Tibial artery (tissue), 4 donors: ENCODE results near the gene LTBR.

Source experiments
- DNase-seq, 2 donors: peaks; one replicate each; pipeline ENCODE4 v3.0.0-alpha.2; 2019
- H3K27ac ChIP-seq, 2 donors: fragments of 200-600 bp; sonication (generic) in 1 of 2; 1 replicate in 1 of 2; 2 replicates in 1 of 2; pipeline ENCODE4 v1.5.1; 2018 to 2019; ENCODE audit warnings: mild to moderate bottlenecking in 1 of 2
- H3K27me3 ChIP-seq, 2 donors: fragments of 200-600 bp; sonication (generic) in 1 of 2; one replicate each; pipeline versions ENCODE4 v1.5.1 to v1.6.0; 2016 to 2019
- H3K36me3 ChIP-seq, 3 donors: fragments of 200-600 bp; sonication (generic) in 2 of 3; one replicate each; pipeline ENCODE4 v1.5.1; 2016 to 2019; ENCODE audit warnings: mild to moderate bottlenecking in 2 of 3
- H3K4me1 ChIP-seq, 4 donors: fragments of 200-600 bp; sonication (generic) in 2 of 4; 1 replicate in 3 of 4; 2 replicates in 1 of 4; pipeline ENCODE4 v1.5.1; 2016 to 2019
- H3K4me3 ChIP-seq, 2 donors: fragments of 200-600 bp; sonication (generic) in 1 of 2; 1 replicate in 1 of 2; 2 replicates in 1 of 2; pipeline ENCODE4 v1.5.1; 2018 to 2019; ENCODE audit warnings: mild to moderate bottlenecking in 2 of 2
- H3K9me3 ChIP-seq, 3 donors: fragments of 200-600 bp; sonication (generic) in 1 of 3; one replicate each; pipeline ENCODE4 v1.5.1; 2016 to 2019
- intact Hi-C: fragments of 100-400 bp; cut with DNase I; formaldehyde crosslinking; loops from one replicate; pipeline ENCODE4 v1.15.0; 2023; ENCODE audit warnings: low total_unique reads
- TF ChIP-seq, protein P1 (sequence below), 2 experiments: fragments of 200-600 bp in 1 of 2; fragments of 450-650 bp in 1 of 2; IDR thresholded peaks; one replicate each; pipeline ENCODE4 v1.5.1; 2017 to 2019; ENCODE audit warnings: antibody characterized with exemption in 2 of 2, mild to moderate bottlenecking in 1 of 2, moderate library complexity in 1 of 2

The LTBR gene

DNA sequence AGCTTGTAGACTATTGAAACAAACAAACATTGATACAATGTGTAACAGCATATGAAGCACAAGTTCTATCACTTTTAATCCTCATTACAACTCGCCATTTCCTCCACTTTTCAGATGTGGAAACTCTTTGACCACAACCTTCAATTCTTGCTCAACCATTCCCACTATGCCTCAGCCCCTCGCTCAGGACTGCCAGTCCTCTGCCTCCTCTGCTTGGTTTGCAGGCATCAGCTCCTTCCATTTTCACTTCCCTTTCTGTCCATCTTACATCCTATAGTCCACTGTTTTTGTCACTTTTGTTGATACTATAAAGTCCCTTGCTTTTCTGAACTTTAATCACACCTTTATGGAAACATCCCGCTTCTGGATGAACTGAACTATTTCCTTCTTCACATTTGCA is 32.6 kb downstream of the LTBR start:
- intact Hi-C loops, result no loop called here
- Histone ChIP-seq H3K4me1 (peaks cover 0 to 14% (median 2%) of the 10 kb centered on the region in 4 donors), H3K4me3 (no peak overlapping the region), H3K36me3 (no peaks in the 10 kb centered on the region), H3K27ac (no peak overlapping the region), H3K9me3 (no peaks in the 10 kb centered on the region), H3K27me3 (no peaks in the 10 kb centered on the region)
- DNase-seq, result peak in 1 of 2 donors; percentile 38
- TF ChIP-seq, protein P1, sequence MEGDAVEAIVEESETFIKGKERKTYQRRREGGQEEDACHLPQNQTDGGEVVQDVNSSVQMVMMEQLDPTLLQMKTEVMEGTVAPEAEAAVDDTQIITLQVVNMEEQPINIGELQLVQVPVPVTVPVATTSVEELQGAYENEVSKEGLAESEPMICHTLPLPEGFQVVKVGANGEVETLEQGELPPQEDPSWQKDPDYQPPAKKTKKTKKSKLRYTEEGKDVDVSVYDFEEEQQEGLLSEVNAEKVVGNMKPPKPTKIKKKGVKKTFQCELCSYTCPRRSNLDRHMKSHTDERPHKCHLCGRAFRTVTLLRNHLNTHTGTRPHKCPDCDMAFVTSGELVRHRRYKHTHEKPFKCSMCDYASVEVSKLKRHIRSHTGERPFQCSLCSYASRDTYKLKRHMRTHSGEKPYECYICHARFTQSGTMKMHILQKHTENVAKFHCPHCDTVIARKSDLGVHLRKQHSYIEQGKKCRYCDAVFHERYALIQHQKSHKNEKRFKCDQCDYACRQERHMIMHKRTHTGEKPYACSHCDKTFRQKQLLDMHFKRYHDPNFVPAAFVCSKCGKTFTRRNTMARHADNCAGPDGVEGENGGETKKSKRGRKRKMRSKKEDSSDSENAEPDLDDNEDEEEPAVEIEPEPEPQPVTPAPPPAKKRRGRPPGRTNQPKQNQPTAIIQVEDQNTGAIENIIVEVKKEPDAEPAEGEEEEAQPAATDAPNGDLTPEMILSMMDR (IDR thresholded peaks at IDR 0.05), result no peak

DNA sequence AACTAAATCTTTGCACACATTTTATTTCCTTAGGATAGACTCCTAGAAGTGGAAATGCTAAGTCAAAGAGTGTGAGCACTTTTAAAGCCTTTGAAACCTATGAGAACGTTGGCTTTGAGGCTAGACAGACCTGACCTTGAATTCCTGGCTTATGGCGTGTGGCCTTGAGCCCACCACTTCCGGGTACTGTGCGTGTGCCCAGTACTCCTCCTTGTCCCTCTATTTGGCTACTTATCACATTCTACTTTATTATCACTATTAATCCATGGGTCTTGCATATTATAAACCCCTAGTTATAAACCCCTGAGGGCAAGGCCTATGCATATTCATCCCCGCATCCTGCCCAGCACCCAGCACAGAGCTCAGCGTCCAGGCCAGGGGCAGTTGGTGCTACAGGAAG is 34.8 kb downstream of the LTBR start:
- H3K9me3 ChIP-seq, result no peaks in the 10 kb centered on the region
- no peak for DNase-seq
- TF ChIP-seq, protein P1 (IDR thresholded peaks at IDR 0.05), result no peak
- H3K36me3 ChIP-seq, result no peaks in the 10 kb centered on the region
- intact Hi-C loops, result no loop called here
- H3K27ac ChIP-seq, result no peak overlapping the region
- H3K4me1 ChIP-seq, result peaks cover 0 to 16% (median 5%) of the 10 kb centered on the region in 4 donors
- no peak overlapping the region for H3K4me3 ChIP-seq
- no peaks in the 10 kb centered on the region for H3K27me3 ChIP-seq

DNA sequence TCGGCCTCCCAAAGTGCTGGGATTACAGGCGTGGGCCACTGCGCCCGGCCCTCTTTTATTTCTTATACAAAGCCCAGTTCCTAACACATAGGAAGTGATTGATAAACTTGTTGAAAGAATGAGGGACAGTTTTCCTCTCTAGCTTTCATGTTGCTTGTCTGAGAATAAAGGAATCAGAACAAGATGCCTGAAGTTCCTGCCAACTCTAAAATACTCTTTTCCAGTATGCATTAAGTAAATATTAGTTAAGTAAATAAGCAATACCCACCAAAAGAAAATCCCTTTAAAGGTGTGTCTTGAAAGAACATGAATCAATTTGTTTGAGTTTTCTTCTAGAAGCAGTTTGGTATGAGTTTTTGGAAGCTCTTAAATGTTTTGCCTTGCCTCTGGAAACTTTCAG is 36.4 kb downstream of the LTBR start:
- H3K27me3 ChIP-seq, result no peaks in the 10 kb centered on the region
- intact Hi-C loops, result no loop called here
- DNase-seq, result no peak
- H3K27ac ChIP-seq, result peak overlapping the region in 1 of 2 donors; percentile 18
- H3K4me3 ChIP-seq, result no peak overlapping the region
- H3K9me3 ChIP-seq, result no peaks in the 10 kb centered on the region
- TF ChIP-seq, protein P1 (IDR thresholded peaks at IDR 0.05), result no peak
- peaks cover 0 to 18% (median 8%) of the 10 kb centered on the region in 4 donors for H3K4me1 ChIP-seq
- H3K36me3 ChIP-seq, result no peaks in the 10 kb centered on the region

DNA sequence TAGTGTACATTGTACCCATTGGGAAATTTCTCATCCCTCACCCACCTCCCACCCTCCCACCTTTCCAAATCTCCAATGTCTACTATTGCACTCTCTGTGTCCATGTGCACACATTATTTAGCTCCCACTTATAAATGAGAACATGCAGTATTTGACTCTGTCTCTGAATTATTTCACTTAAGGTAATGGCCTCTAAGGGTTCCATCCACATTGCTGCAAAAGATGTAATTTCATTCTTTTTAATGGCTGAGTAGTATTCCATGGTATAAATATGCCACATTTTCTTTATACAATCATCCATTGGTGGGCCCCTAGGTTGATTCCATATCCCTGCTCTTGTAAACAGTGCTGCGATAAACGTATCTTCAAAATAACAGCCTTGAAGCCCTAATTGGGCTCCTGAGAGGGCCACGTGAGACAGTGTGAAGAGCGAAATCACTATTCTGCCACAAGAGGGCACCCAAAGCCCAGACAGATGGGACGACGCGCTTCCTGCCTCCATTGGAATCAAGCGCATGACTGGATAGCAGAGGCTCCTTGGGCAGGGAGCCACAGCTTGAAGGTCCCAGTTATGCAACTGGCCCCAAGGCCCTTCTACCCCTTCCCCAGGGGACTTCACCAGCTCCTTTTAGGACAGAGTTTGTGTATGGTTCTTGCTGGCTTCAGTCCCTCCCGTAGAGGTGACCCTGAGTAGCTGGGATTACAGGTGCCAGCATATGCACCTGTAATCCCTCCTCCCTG is 39.5 kb downstream of the LTBR start:
- intact Hi-C loops, result loop anchor here (2.0 kb wide), 3 partner anchors 41 to 119 kb away; partner anchors contain the start of gene GAPDH
- H3K27me3 ChIP-seq, result no peaks in the 10 kb centered on the region
- H3K4me3 ChIP-seq, result no peak overlapping the region
- no peaks in the 10 kb centered on the region for H3K9me3 ChIP-seq
- TF ChIP-seq, protein P1 (IDR thresholded peaks at IDR 0.05), result peak; percentile 91 to 95
- H3K36me3 ChIP-seq, result no peaks in the 10 kb centered on the region
- H3K27ac ChIP-seq, result no peak overlapping the region
- DNase-seq, result peak; percentile 89 to 95
- H3K4me1 ChIP-seq, result peaks cover 0 to 18% (median 8%) of the 10 kb centered on the region in 4 donors

DNA sequence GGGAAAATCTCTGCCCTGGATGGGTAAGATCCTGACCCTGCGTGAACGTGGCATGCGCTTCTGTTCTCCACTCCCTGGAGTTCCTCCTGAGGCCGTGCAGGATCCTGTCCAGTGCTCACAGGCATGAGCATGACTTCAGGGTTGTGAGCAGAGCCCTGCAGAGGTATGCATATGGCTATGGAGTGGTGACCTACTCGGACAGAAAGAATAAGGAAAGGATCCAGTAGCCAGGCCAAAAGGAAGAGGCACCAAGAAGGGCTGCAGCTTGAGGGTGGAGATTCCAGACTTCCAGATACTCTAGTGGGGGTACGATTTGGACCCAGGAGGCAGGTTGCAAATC is 40.0 kb downstream of the LTBR start:
- TF ChIP-seq, protein P1 (IDR thresholded peaks at IDR 0.05), result no peak
- H3K4me1 ChIP-seq, result peaks cover 0 to 18% (median 8%) of the 10 kb centered on the region in 4 donors
- H3K9me3 ChIP-seq, result no peaks in the 10 kb centered on the region
- no peak for DNase-seq
- no peaks in the 10 kb centered on the region for H3K36me3 ChIP-seq
- intact Hi-C loops, result loop anchor here (2.0 kb wide), 1 partner anchor 119 kb away; no protein-coding TSS in a partner anchor
- no peaks in the 10 kb centered on the region for H3K27me3 ChIP-seq
- H3K4me3 ChIP-seq, result no peak overlapping the region
- H3K27ac ChIP-seq, result no peak overlapping the region
